Esophagus mucosa (tissue), 1 donor: ENCODE measurements around the gene RAPGEF2. TPM values are rescaled to one million over a fixed set of nuclear protein-coding genes. Genes with fewer than 3 reads are reported as not detected.
"Not testable (repeated sequence)": the region's sequence is repeated elsewhere in the genome, so short reads cannot be mapped to it uniquely, and the experiment has no call there.

ENCODE experiments used
- ATAC-seq: fragments of 200-7000 bp; cut with Tn5 transposase; one replicate; pipeline ENCODE4 v1.9.1; 2020
- total RNA-seq: library from RNA; stranded (reverse); gene quantifications from one replicate; pipeline ENCODE4 v1.2.4, GENCODE V29; 2023
- donor health status: DM: yes; HTN: yes; CAD: no.

Gene RAPGEF2
- total RNA-seq, 1 donor from 2014 or later, result 8.4 TPM

GRCh38 chr4:159101988-159102621, 774 bp upstream of the RAPGEF2 start:
- no peak for ATAC-seq

- ATAC-seq, result peak; percentile 36
Measured at GRCh38 chr4:159103384-159103990, 608 bp downstream of the RAPGEF2 start.

- ATAC-seq, result no peak
Measured at GRCh38 chr4:159104694-159105414, 2.0 kb downstream of the RAPGEF2 start.

GRCh38 chr4:159105761-159106243, 2.9 kb downstream of the RAPGEF2 start:
- ATAC-seq, result no peak

- no peak for ATAC-seq
Measured at GRCh38 chr4:159106636-159107035, 3.8 kb downstream of the RAPGEF2 start.

- no peak for ATAC-seq
Measured at GRCh38 chr4:159107203-159107925, 4.5 kb downstream of the RAPGEF2 start.

- no peak for ATAC-seq
Measured at GRCh38 chr4:159108124-159108523, 5.2 kb downstream of the RAPGEF2 start.

- no peak for ATAC-seq
Measured at GRCh38 chr4:159110961-159111360, 8.1 kb downstream of the RAPGEF2 start.

GRCh38 chr4:159111416-159111815, 8.5 kb downstream of the RAPGEF2 start:
- ATAC-seq, result no peak

- ATAC-seq, result not testable (repeated sequence)
Measured at GRCh38 chr4:159113366-159113765, 10.5 kb downstream of the RAPGEF2 start.

- ATAC-seq, result not testable (repeated sequence)
Measured at GRCh38 chr4:159116098-159116497, 13.2 kb downstream of the RAPGEF2 start.

- ATAC-seq, result not testable (repeated sequence)
Measured at GRCh38 chr4:159116693-159117092, 13.8 kb downstream of the RAPGEF2 start.

GRCh38 chr4:159117564-159117963, 14.7 kb downstream of the RAPGEF2 start:
- ATAC-seq, result no peak

- ATAC-seq, result peak; percentile 62
Measured at GRCh38 chr4:159117968-159118367, 15.1 kb downstream of the RAPGEF2 start.

GRCh38 chr4:159121371-159121770, 18.5 kb downstream of the RAPGEF2 start:
- ATAC-seq, result no peak

- ATAC-seq, result no peak
Measured at GRCh38 chr4:159126716-159127115, 23.8 kb downstream of the RAPGEF2 start.

GRCh38 chr4:159127745-159128518, 25.1 kb downstream of the RAPGEF2 start:
- no peak for ATAC-seq

GRCh38 chr4:159129814-159130550, 27.1 kb downstream of the RAPGEF2 start:
- no peak for ATAC-seq

GRCh38 chr4:159131564-159131963, 28.7 kb downstream of the RAPGEF2 start:
- ATAC-seq, result no peak

- no peak for ATAC-seq
Measured at GRCh38 chr4:159134429-159134828, 31.6 kb downstream of the RAPGEF2 start.

- peak; percentile 80 for ATAC-seq
Measured at GRCh38 chr4:159137176-159137575, 34.3 kb downstream of the RAPGEF2 start.
